IPS DF 4.7 (cell line): ENCODE data around the gene OSTC.
A peak's percentile ranks its signal among the peaks of the same experiment; 100 is the strongest.

ENCODE experiments used
- DNase-seq: peaks from one replicate; pipeline ENCODE4 v3.0.0-alpha.2; 2013; ENCODE audit warnings: low spot score; ENCODE audit errors: extremely low read depth

The OSTC gene

DNA sequence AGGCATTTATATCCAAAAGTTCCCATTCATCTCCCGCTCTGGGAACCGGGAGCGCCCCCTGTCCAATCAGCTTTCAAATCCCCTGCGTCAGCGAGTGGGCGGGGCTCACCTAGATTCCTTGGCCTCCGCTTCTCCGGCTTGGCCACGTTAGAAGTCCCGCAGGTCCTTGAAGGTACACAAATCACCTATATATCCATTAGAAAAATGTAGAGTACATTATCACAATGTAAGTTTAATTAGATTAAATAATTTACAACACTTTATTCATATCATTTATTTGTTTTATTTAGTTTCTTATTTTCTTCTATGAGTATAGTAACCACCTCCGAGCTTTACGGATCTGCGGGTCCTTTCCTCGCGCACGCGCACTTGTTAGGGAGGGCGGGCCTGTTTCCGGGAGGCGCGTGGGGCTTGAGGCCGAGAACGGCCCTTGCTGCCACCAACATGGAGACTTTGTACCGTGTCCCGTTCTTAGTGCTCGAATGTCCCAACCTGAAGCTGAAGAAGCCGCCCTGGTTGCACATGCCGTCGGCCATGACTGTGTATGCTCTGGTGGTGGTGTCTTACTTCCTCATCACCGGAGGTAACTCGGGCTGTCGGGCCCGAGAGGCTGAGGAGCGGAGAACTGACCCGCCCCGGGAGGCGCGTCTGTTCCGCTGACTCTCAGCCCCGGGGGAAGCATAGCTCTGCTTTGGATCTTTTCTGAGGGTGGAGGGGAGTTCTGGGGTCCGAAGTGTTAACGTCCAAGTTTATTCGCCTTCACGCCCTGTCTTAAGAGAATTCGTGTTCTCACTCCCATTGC lies at the start of gene OSTC:
TSS of gene OSTC (plus strand) at position 388 of the 802 bp plus-strand sequence. CDS start at position 445, 57 bp downstream.
- DNase-seq: peak; percentile 83

DNA sequence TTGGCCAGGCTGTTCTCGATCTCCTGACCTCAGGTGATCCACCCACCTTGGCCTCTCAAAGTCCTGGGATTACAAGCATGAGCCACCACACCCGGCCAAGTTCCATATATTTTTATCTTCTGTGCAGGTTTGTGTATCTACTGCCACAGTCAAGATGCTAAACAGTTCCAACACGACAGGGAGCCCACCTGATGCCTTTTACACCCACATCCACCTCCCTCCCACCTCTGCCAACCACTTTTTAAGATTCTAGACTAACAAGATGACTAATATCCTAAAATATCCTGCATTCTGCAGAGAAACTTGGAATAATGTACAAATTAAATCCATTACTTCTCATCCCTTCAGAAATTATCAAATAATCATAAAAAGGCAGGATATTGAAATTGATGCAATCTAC lies 49.3 kb upstream of the OSTC start:
- DNase-seq: no peak

- no peak for DNase-seq
Observed at GRCh38 chr4:108601532-108601931, 48.9 kb upstream of the OSTC start.

DNA sequence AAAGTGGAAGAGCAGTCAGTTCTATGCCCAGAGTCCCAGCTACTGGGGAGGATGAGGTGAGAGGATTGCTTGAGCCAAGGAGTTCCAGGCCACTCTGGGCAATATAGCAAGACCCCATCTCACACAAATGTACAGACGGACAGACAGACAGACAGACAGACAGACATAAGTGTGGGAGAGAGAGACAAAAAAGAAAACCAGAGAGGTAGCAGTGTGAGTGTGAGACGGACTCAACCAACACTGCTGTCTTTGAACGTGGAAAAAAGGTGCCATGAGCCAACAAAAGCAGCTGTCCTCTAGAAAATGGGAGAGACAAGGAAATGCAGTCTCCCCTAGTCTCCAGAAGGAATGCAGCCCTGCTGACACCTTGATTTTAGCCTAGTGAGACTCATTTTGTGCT lies 48.2 kb upstream of the OSTC start:
- DNase-seq: no peak

GRCh38 chr4:108607079-108607815 lies 43.2 kb upstream of the OSTC start:
- DNase-seq: no peak

GRCh38 chr4:108611365-108611764 lies 39.0 kb upstream of the OSTC start:
- DNase-seq: no peak

DNA sequence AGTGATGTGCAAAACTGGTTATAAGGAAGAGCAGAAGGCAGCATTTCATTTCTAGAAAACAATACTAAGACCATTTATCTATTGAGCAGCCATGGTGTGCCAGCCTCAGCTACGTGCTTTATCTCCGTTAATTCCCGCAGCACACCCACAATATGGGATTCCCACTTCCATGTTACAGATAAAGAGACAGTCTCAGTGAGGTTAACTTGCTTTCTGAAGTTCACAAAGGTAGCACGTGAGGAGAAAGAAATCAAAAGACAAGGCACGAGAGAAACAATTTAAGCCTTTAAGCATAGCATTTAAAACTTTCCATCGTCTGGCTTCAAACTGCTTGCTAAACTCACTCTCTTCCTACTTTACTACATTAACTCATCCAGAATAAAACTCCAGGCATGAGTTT lies 38.0 kb upstream of the OSTC start:
- no peak for DNase-seq

DNA sequence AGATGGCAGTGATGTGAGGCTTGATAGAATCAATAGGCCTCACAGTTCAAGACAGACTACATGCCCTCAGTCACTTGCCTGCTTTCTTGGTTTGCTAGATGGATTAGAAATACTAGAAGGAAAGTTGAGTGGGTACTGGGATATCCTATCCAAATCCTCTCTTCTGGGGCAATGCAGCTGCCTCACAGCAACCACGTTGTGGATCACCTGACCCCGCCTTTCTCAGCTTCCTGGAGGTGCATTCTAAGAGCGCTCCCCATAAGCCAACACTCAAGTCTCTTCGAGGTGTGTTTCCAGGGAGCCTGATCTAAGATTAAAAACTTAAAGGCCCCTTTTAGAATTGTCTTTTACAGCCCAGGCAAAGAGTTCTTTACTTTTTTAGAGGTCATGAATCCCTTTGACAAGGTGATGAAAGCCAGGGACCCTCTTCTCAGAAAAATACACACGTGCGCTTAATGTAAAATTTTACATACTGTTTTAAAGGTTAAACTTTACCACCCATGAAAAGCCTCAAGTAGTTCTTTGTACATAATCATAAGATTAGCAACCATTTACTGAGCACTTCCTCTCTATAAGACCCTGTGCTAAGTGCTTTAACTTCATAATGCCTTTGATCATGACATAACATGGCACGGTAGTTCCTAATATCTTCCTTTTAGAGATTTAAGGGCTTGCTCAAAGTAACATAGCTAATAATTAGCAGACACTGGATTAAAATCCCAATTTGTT lies 30.9 kb upstream of the OSTC start:
- no peak for DNase-seq

- DNase-seq: peak; percentile 97
Observed at GRCh38 chr4:108620101-108620932, 30.1 kb upstream of the OSTC start, which contains the start of gene RPL34. Gene RPL34 (plus strand): TSS chr4:108620576. CDS start chr4:108621960, 1,384 bp downstream.

GRCh38 chr4:108620933-108621905 lies 29.2 kb upstream of the OSTC start:
- DNase-seq: no peak

DNA sequence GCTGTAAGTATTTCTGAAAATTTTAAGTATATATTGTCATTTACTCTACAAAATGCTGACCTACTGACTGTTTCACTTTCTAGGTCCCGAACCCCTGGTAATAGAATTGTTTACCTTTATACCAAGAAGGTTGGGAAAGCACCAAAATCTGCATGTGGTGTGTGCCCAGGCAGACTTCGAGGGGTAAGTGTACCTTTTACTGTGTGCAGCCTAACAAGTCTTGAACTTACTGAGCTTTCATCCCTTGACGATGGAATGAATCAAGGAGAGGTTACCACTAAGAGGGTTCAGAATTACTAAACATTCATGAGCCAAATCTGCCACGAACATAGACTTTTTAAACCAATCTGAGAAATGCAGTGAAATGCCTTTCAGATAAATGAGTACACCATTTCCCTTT lies 28.4 kb upstream of the OSTC start:
- no peak for DNase-seq

- DNase-seq: no peak
Observed at GRCh38 chr4:108622828-108623227, 27.6 kb upstream of the OSTC start.

DNA sequence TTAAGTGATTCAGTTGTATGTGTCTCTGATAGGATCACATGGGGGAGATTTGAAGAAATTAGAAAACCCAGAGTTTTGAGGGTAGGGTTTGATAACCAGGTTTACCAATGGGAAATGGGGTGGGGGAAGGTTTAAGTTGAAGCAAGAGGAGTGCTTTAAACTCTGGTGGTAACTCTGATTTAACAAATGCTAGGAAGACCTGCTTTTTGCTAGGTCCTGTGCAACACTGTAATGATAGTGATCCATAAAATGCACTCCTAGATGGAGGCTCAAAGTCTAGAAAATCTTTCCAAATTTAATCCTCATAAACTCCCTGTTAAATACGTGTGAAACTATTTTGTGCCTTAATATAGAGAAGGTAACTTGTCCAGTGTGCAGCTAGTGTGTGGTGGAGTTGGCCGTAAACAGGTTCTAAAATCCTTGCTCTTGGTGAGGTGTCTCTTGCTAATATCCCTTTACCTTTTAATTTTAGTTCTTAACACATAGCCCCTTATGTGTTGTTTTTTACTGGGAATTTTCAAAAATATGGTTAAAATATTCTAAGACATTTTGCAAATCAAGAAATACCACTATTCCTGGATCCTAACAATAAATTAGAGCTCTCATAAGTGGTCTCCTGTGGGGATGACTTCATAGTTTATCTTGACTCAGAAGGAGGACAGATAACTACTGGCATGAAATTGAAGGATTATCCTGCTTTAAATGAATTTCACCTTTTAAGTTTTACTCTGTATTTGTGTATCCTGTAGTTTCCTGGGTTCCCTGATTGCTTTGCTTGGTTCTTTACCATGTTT lies 25.9 kb upstream of the OSTC start:
- DNase-seq: no peak

- DNase-seq: no peak
Observed at GRCh38 chr4:108626056-108626455, 24.3 kb upstream of the OSTC start.

DNA sequence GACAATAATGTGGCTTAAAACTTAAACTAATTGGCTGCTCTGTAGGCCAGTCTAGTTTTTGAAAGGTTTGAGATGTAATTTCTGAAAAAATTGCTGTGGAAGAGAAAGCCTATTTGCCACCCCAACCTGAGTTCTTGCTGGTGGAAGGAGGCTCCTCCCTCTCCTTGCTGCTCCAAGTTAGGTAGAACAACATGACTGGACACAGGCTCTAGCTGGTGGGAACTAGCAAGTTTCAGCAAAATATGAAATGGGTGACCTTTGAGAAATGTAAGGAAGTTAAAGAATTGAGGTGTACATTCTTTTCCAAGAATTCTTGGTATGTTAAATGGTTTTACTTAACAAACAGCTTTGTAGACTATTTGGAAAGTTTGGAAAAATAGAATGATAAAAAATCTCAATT lies 22.0 kb upstream of the OSTC start:
- no peak for DNase-seq

- no peak for DNase-seq
Observed at GRCh38 chr4:108635070-108635655, 15.2 kb upstream of the OSTC start.

- DNase-seq: no peak
Observed at GRCh38 chr4:108636246-108636645, 14.2 kb upstream of the OSTC start.

GRCh38 chr4:108637856-108638255 lies 12.5 kb upstream of the OSTC start:
- no peak for DNase-seq

DNA sequence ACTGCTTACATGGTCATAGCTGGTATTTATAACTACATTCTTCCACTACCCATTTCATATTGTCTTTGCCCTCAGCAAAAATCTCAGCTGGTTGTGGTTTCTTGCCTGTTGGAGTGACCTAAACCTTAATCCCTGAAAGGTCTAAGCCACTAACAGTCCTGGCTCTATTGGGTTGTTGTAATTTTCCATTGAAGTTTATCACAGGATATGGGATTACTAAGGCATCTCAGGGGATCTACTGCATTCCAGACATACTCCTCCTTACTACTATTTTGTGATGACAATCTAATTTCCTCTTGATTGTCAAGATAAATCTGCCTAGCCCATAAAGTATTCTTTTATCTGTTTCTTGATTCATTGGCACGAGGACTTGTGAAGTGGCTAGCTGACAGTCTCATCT lies 6.2 kb upstream of the OSTC start:
- no peak for DNase-seq
